OCI-LY1 (cell line): ENCODE measurements around the gene EBF3.

ENCODE experiments used
- EZH2 ChIP-seq: fragments of 200-600 bp; sonication (generic), shearing (Covaris generic); IDR thresholded peaks from 2 replicates; pipeline ENCODE4 v1.8.0; 2017; ENCODE audit warnings: borderline replicate concordance, mixed run types, mild to moderate bottlenecking, antibody characterized with exemption, low read length, moderate library complexity, mixed read lengths
- TF ChIP-seq, protein P1 (sequence below): fragments of 200-600 bp; sonication (generic), shearing (Covaris generic); IDR thresholded peaks from 2 replicates; pipeline ENCODE4 v1.5.1; 2017; ENCODE audit warnings: mild to moderate bottlenecking, antibody characterized with exemption, low read length, moderate library complexity, mixed read lengths

DNA sequence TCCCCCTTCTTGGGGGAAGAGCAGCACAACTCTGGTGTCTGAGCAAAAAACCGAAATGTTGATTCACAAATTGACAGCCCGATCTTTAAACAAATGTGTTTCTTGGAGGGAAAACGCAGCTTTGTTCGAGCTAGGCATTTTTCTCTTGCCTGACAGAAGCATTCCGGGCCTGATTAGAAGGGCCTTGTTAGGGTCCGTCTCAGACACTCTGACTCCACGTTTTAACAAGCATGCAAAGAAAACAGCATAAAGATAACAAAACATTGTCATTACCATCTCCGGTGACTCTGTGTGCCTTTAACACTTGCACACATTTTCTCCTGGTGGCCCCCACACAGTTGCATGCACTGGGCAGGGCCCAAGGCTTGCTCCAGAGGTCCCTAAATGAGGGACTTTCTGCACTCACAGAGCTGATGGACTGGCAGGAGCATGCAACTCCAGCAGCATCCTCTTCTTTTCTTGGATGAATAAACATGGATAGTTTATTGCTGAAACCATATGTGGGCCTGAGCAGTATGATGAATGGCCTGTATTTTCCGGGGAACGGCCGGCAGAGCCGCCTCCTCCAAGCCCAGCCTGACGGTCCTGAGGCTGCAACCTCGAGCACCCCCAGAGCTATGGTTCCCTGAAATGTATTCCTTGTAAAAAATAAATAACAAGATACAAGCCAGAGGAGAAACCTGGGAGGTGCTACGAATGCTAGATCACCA lies 50.9 kb downstream of the EBF3 start:
- no peak for TF ChIP-seq EZH2
- TF ChIP-seq, protein P1, sequence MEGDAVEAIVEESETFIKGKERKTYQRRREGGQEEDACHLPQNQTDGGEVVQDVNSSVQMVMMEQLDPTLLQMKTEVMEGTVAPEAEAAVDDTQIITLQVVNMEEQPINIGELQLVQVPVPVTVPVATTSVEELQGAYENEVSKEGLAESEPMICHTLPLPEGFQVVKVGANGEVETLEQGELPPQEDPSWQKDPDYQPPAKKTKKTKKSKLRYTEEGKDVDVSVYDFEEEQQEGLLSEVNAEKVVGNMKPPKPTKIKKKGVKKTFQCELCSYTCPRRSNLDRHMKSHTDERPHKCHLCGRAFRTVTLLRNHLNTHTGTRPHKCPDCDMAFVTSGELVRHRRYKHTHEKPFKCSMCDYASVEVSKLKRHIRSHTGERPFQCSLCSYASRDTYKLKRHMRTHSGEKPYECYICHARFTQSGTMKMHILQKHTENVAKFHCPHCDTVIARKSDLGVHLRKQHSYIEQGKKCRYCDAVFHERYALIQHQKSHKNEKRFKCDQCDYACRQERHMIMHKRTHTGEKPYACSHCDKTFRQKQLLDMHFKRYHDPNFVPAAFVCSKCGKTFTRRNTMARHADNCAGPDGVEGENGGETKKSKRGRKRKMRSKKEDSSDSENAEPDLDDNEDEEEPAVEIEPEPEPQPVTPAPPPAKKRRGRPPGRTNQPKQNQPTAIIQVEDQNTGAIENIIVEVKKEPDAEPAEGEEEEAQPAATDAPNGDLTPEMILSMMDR, result no peak
